ENCODE measurements around the gene DHX8. TPM values are rescaled to one million over a fixed set of nuclear protein-coding genes. Genes with fewer than 3 reads are reported as not detected.
"Not testable (repeated sequence)": the region's sequence is repeated elsewhere in the genome, so short reads cannot be mapped to it uniquely, and the experiment has no call there.

DHX8 gene
- total RNA-seq, 2 donors from 2014 or later: 51.8 to 54.2 TPM

- H3K36me3 Mint-ChIP-seq; H3K27ac Mint-ChIP-seq; H3K9me3 Mint-ChIP-seq; H3K4me3 Mint-ChIP-seq; DNase-seq (ENCODE audit: low spot score); ATAC-seq; H3K4me1 Mint-ChIP-seq (ENCODE audit: low read depth in 2 of 2); H3K27me3 Mint-ChIP-seq: not testable (repeated sequence)
Observed at GRCh38 chr17:43451741-43452140, 32.0 kb upstream of the DHX8 start.

- peaks cover 7 to 8% of the 10 kb centered on the region in 2 donors for H3K27me3 Mint-ChIP-seq
- ATAC-seq: no peak
- no peaks in the 10 kb centered on the region for H3K9me3 Mint-ChIP-seq
- H3K27ac Mint-ChIP-seq: no peak overlapping the region
- no peak overlapping the region for H3K4me3 Mint-ChIP-seq
- DNase-seq (ENCODE audit: low spot score): no peak
- peaks cover 3 to 5% of the 10 kb centered on the region in 2 donors for H3K4me1 Mint-ChIP-seq (ENCODE audit: low read depth in 2 of 2)
- H3K36me3 Mint-ChIP-seq: no peaks in the 10 kb centered on the region
Observed at GRCh38 chr17:43453331-43453812, 30.4 kb upstream of the DHX8 start.

- no peaks in the 10 kb centered on the region for H3K36me3 Mint-ChIP-seq
- peak overlapping the region in 1 of 2 donors; percentile 12 for H3K27ac Mint-ChIP-seq
- no peaks in the 10 kb centered on the region for H3K9me3 Mint-ChIP-seq
- ATAC-seq (no peak), DNase-seq (ENCODE audit: low spot score) (no peak)
- no peak overlapping the region for H3K4me3 Mint-ChIP-seq
- peaks cover 3 to 5% of the 10 kb centered on the region in 2 donors for H3K4me1 Mint-ChIP-seq (ENCODE audit: low read depth in 2 of 2)
- peaks cover 7 to 8% of the 10 kb centered on the region in 2 donors for H3K27me3 Mint-ChIP-seq
Observed at GRCh38 chr17:43454868-43455267, 28.9 kb upstream of the DHX8 start.

GRCh38 chr17:43456029-43456428, 27.7 kb upstream of the DHX8 start:
- H3K36me3 Mint-ChIP-seq: no peaks in the 10 kb centered on the region
- H3K27me3 Mint-ChIP-seq: peaks cover 8 to 11% of the 10 kb centered on the region in 2 donors
- ATAC-seq: no peak
- H3K9me3 Mint-ChIP-seq: no peaks in the 10 kb centered on the region
- H3K4me1 Mint-ChIP-seq (ENCODE audit: low read depth in 2 of 2): peaks cover 3 to 5% of the 10 kb centered on the region in 2 donors
- H3K4me3 Mint-ChIP-seq: no peak overlapping the region
- DNase-seq (ENCODE audit: low spot score): no peak
- no peak overlapping the region for H3K27ac Mint-ChIP-seq

- no peak for ATAC-seq
- peaks cover 8 to 11% of the 10 kb centered on the region in 2 donors for H3K27me3 Mint-ChIP-seq
- peaks cover 3 to 5% of the 10 kb centered on the region in 2 donors for H3K4me1 Mint-ChIP-seq (ENCODE audit: low read depth in 2 of 2)
- H3K9me3 Mint-ChIP-seq: no peaks in the 10 kb centered on the region
- no peak for DNase-seq (ENCODE audit: low spot score)
- no peak overlapping the region for H3K27ac Mint-ChIP-seq
- H3K36me3 Mint-ChIP-seq: no peaks in the 10 kb centered on the region
- no peak overlapping the region for H3K4me3 Mint-ChIP-seq
Observed at GRCh38 chr17:43456661-43457361, 27.0 kb upstream of the DHX8 start.

GRCh38 chr17:43457362-43457692, 26.4 kb upstream of the DHX8 start:
- no peak overlapping the region for H3K27ac Mint-ChIP-seq
- H3K27me3 Mint-ChIP-seq: peaks cover 8 to 11% of the 10 kb centered on the region in 2 donors
- no peak overlapping the region for H3K4me3 Mint-ChIP-seq
- ATAC-seq (no peak), DNase-seq (ENCODE audit: low spot score) (no peak)
- no peaks in the 10 kb centered on the region for H3K9me3 Mint-ChIP-seq
- peaks cover 3 to 5% of the 10 kb centered on the region in 2 donors for H3K4me1 Mint-ChIP-seq (ENCODE audit: low read depth in 2 of 2)
- H3K36me3 Mint-ChIP-seq: no peaks in the 10 kb centered on the region

GRCh38 chr17:43459878-43460277, 23.9 kb upstream of the DHX8 start:
- peaks cover 17 to 18% of the 10 kb centered on the region in 2 donors for H3K27me3 Mint-ChIP-seq
- H3K36me3 Mint-ChIP-seq; DNase-seq (ENCODE audit: low spot score); H3K4me3 Mint-ChIP-seq; ATAC-seq; H3K27ac Mint-ChIP-seq; H3K4me1 Mint-ChIP-seq (ENCODE audit: low read depth in 2 of 2); H3K9me3 Mint-ChIP-seq: not testable (repeated sequence)

- peaks cover 20% of the 10 kb centered on the region in 2 donors for H3K27me3 Mint-ChIP-seq
- no peaks in the 10 kb centered on the region for H3K36me3 Mint-ChIP-seq
- H3K9me3 Mint-ChIP-seq: no peaks in the 10 kb centered on the region
- ATAC-seq: no peak
- no peak overlapping the region for H3K4me3 Mint-ChIP-seq
- peaks cover 3 to 5% of the 10 kb centered on the region in 2 donors for H3K4me1 Mint-ChIP-seq (ENCODE audit: low read depth in 2 of 2)
- no peak overlapping the region for H3K27ac Mint-ChIP-seq
- DNase-seq (ENCODE audit: low spot score): no peak
Observed at GRCh38 chr17:43461185-43461584, 22.6 kb upstream of the DHX8 start.

GRCh38 chr17:43462569-43462968, 21.2 kb upstream of the DHX8 start:
- not testable (repeated sequence) for ATAC-seq; H3K36me3 Mint-ChIP-seq; H3K9me3 Mint-ChIP-seq; H3K27ac Mint-ChIP-seq; H3K4me3 Mint-ChIP-seq; H3K4me1 Mint-ChIP-seq (ENCODE audit: low read depth in 2 of 2); DNase-seq (ENCODE audit: low spot score)
- H3K27me3 Mint-ChIP-seq: peaks cover 12 to 14% of the 10 kb centered on the region in 2 donors

GRCh38 chr17:43463241-43463640, 20.5 kb upstream of the DHX8 start:
- Mint-ChIP-seq H3K27ac (no peak overlapping the region), H3K9me3 (no peaks in the 10 kb centered on the region), H3K27me3 (peaks cover 12 to 14% of the 10 kb centered on the region in 2 donors), H3K4me1 (ENCODE audit: low read depth in 2 of 2) (no peaks in the 10 kb centered on the region), H3K4me3 (no peak overlapping the region), H3K36me3 (no peaks in the 10 kb centered on the region)
- DNase-seq (ENCODE audit: low spot score) (no peak), ATAC-seq (no peak)

GRCh38 chr17:43464046-43464445, 19.7 kb upstream of the DHX8 start:
- H3K4me1 Mint-ChIP-seq (ENCODE audit: low read depth in 2 of 2): no peaks in the 10 kb centered on the region
- H3K4me3 Mint-ChIP-seq: no peak overlapping the region

GRCh38 chr17:43465049-43465448, 18.7 kb upstream of the DHX8 start:
- no peak overlapping the region for H3K4me3 Mint-ChIP-seq
- H3K27me3 Mint-ChIP-seq: peaks cover 12% of the 10 kb centered on the region in 2 donors
- H3K9me3 Mint-ChIP-seq: no peaks in the 10 kb centered on the region
- ATAC-seq: no peak
- H3K4me1 Mint-ChIP-seq (ENCODE audit: low read depth in 2 of 2): no peaks in the 10 kb centered on the region
- no peaks in the 10 kb centered on the region for H3K36me3 Mint-ChIP-seq
- H3K27ac Mint-ChIP-seq: no peak overlapping the region
- no peak for DNase-seq (ENCODE audit: low spot score)

More at GRCh38 chr17:43464046-43464445, 19.7 kb upstream of the DHX8 start:
- Mint-ChIP-seq H3K36me3 (no peaks in the 10 kb centered on the region), H3K27ac (no peak overlapping the region), H3K27me3 (peaks cover 12 to 14% of the 10 kb centered on the region in 2 donors), H3K9me3 (no peaks in the 10 kb centered on the region)
- ATAC-seq: no peak
- DNase-seq (ENCODE audit: low spot score): no peak

GRCh38 chr17:43467981-43468581, 15.7 kb upstream of the DHX8 start:
- DNase-seq (ENCODE audit: low spot score): no peak
- ATAC-seq: no peak
- Mint-ChIP-seq H3K4me1 (ENCODE audit: low read depth in 2 of 2) (no peaks in the 10 kb centered on the region), H3K36me3 (no peaks in the 10 kb centered on the region), H3K4me3 (no peak overlapping the region), H3K27me3 (peaks cover 12 to 13% of the 10 kb centered on the region in 2 donors), H3K27ac (no peak overlapping the region), H3K9me3 (no peaks in the 10 kb centered on the region)

GRCh38 chr17:43468691-43469139, 15.1 kb upstream of the DHX8 start:
- Mint-ChIP-seq H3K4me3 (no peak overlapping the region), H3K27me3 (peaks cover 12 to 13% of the 10 kb centered on the region in 2 donors), H3K4me1 (ENCODE audit: low read depth in 2 of 2) (no peaks in the 10 kb centered on the region), H3K9me3 (no peaks in the 10 kb centered on the region), H3K27ac (no peak overlapping the region), H3K36me3 (no peaks in the 10 kb centered on the region)
- ATAC-seq: no peak
- no peak for DNase-seq (ENCODE audit: low spot score)
